VCaP (cell line): ENCODE data around the gene KLHL2.

Experiments used
- H3K27ac ChIP-seq: fragments of 450-650 bp; 2 replicates; pipeline ENCODE4 v1.5.1; 2017
- CTCF ChIP-seq: fragments of 450-650 bp; conservative IDR thresholded peaks from 2 replicates; pipeline ENCODE4 v1.5.1; 2017; ENCODE audit warnings: mild to moderate bottlenecking, moderate library complexity

Gene KLHL2

GRCh38 chr4:165360041-165360695 lies 152.8 kb downstream of the KLHL2 start:
- TF ChIP-seq CTCF: no peak

GRCh38 chr4:165360985-165361670 lies 153.8 kb downstream of the KLHL2 start:
- no peak overlapping the region for H3K27ac ChIP-seq
- TF ChIP-seq CTCF: no peak

More at GRCh38 chr4:165360041-165360695, 152.8 kb downstream of the KLHL2 start:
- H3K27ac ChIP-seq: no peak overlapping the region

- H3K27ac ChIP-seq: no peak overlapping the region
- no peak for TF ChIP-seq CTCF
Measured at GRCh38 chr4:165361810-165362209, 154.4 kb downstream of the KLHL2 start.

GRCh38 chr4:165364452-165365080 lies 157.2 kb downstream of the KLHL2 start:
- no peak overlapping the region for H3K27ac ChIP-seq
- TF ChIP-seq CTCF: no peak

GRCh38 chr4:165367040-165367439 lies 159.7 kb downstream of the KLHL2 start:
- TF ChIP-seq CTCF: no peak
- no peak overlapping the region for H3K27ac ChIP-seq

GRCh38 chr4:165368114-165368513 lies 160.8 kb downstream of the KLHL2 start:
- no peak overlapping the region for H3K27ac ChIP-seq

More at GRCh38 chr4:165368114-165368513, 160.8 kb downstream of the KLHL2 start:
- no peak for TF ChIP-seq CTCF
